HCT116 (cell line): ENCODE results near the gene CXCR2. TPM values are rescaled to one million over a fixed set of nuclear protein-coding genes. Genes with fewer than 3 reads are reported as not detected.

Source experiments
- ATAC-seq: fragments of 200-7000 bp; cut with Tn5 transposase; 2 replicates; pipeline ENCODE4 v1.9.1; 2020; ENCODE audit warnings: mild to moderate bottlenecking, moderate library complexity
- BruUV-seq: library from RNA; stranded (reverse); fragments of 400-500 nt; replicated peaks from 2 replicates; lab custom pipeline; 2021; lab: Mats Ljungman, UMichigan
- CTCF ChIA-PET: fragments of 300-600 bp; sonication (Branson Sonifier 250); formaldehyde crosslinking; loops from one replicate; lab custom pipeline; 2021; ENCODE audit warnings: antibody characterized with exemption; lab: Charles Lee
- POLR2A ChIA-PET: fragments of 300-600, 350-600 bp; sonication (Branson Sonifier 250); formaldehyde crosslinking; loops from one replicate; lab custom pipeline; 2021; ENCODE audit warnings: antibody characterized with exemption; lab: Charles Lee
- RAD21 ChIA-PET, 2 experiments: fragments of 300-600 bp; sonication (Branson Sonifier 250); formaldehyde crosslinking; loops; one replicate each; lab custom pipeline; 2023; ENCODE audit warnings: low total read pairs in 2 of 2; ENCODE audit not compliant: uncharacterized antibody in 2 of 2, unreplicated experiment in 2 of 2, low non-redundant PET in 1 of 2; lab: Charles Lee
- DNase-seq: peaks from one replicate; pipeline ENCODE4 v3.0.0-alpha.2; 2010; ENCODE audit warnings: low read depth, low spot score
- H2AFZ ChIP-seq: fragments of 200-600 bp; shearing (Covaris generic), sonication (generic); 2 replicates; pipeline ENCODE4 v1.6.1; 2017; ENCODE audit warnings: low read depth, mixed run types, mixed read lengths, antibody characterized with exemption, low read length; ENCODE audit not compliant: poor library complexity, severe bottlenecking
- H3K27ac ChIP-seq: 2 replicates; pipeline ENCODE4 v1.5.1; 2012; ENCODE audit warnings: low read depth, low read length
- H3K27me3 ChIP-seq: fragments of 200-600 bp; sonication (generic); 2 replicates; pipeline ENCODE4 v1.6.1; 2016; ENCODE audit warnings: mixed run types, low read length, mixed read lengths; ENCODE audit not compliant: insufficient read depth
- H3K36me3 ChIP-seq, 2 experiments: fragments of 200-500 bp in 1 of 2; fragments of 200-600 bp in 1 of 2; sonication (Bioruptor generic) in 1 of 2; sonication (generic) in 1 of 2; 2 replicates each; pipeline versions ENCODE4 v1.5.1 to v1.6.1; 2014 to 2016; ENCODE audit warnings: low read length in 2 of 2, inconsistent platforms in 1 of 2, mixed read lengths in 1 of 2, mixed run types in 1 of 2; ENCODE audit not compliant: insufficient read depth in 2 of 2, control insufficient read depth in 1 of 2
- H3K4me1 ChIP-seq, 2 experiments: fragments of 200-600 bp in 1 of 2; sonication (generic) in 1 of 2; 2 replicates each; pipeline versions ENCODE4 v1.5.1 to v1.6.1; 2012 to 2017; ENCODE audit warnings: low read length in 2 of 2, inconsistent platforms in 1 of 2, mild to moderate bottlenecking in 1 of 2, mixed read lengths in 1 of 2, mixed run types in 1 of 2, moderate library complexity in 1 of 2; ENCODE audit not compliant: insufficient read depth in 2 of 2, control insufficient read depth in 1 of 2
- H3K4me2 ChIP-seq: fragments of 200-600 bp; sonication (generic); 2 replicates; pipeline ENCODE4 v1.6.1; 2017; ENCODE audit warnings: mixed run types, low read length, mixed read lengths
- H3K4me3 ChIP-seq, 2 experiments: fragments of 200-600 bp in 1 of 2; sonication (generic) in 1 of 2; replicated peaks in 1 of 2; 2 replicates each; pipeline ENCODE4 v1.5.1; 2011 to 2016; ENCODE audit warnings: low read length in 2 of 2, control low read depth in 1 of 2, low read depth in 1 of 2, mild to moderate bottlenecking in 1 of 2, mixed read lengths in 1 of 2, mixed run types in 1 of 2
- H3K79me2 ChIP-seq: fragments of 200-600 bp; sonication (generic); 2 replicates; pipeline ENCODE4 v1.6.1; 2017; ENCODE audit warnings: mild to moderate bottlenecking, mixed run types, low read length, moderate library complexity, mixed read lengths; ENCODE audit not compliant: insufficient read depth
- H3K9ac ChIP-seq: fragments of 200-600 bp; sonication (generic); 2 replicates; pipeline ENCODE4 v1.6.1; 2016; ENCODE audit warnings: low read length, mixed read lengths
- H3K9me2 ChIP-seq: fragments of 200-600 bp; sonication (generic), shearing (Covaris generic); 2 replicates; pipeline ENCODE4 v1.6.1; 2017; ENCODE audit warnings: mixed run types, mild to moderate bottlenecking, moderate library complexity; ENCODE audit not compliant: insufficient read depth
- H3K9me3 ChIP-seq, 2 experiments: fragments of 200-500 bp in 1 of 2; fragments of 200-600 bp in 1 of 2; sonication (Bioruptor generic) in 1 of 2; sonication (generic) in 1 of 2; 2 replicates each; pipeline ENCODE4 v1.6.1; 2014 to 2017; ENCODE audit warnings: low read length in 2 of 2, mixed read lengths in 2 of 2, inconsistent platforms in 1 of 2, low read depth in 1 of 2, mild to moderate bottlenecking in 1 of 2, mixed run types in 1 of 2, moderate library complexity in 1 of 2; ENCODE audit not compliant: control insufficient read depth in 1 of 2, insufficient read depth in 1 of 2
- H4K20me1 ChIP-seq: fragments of 200-600 bp; sonication (generic), shearing (Covaris generic); 2 replicates; pipeline ENCODE4 v1.6.1; 2017; ENCODE audit warnings: mixed run types, mild to moderate bottlenecking, moderate library complexity; ENCODE audit not compliant: insufficient read depth
- CBX3 ChIP-seq: IDR thresholded peaks from 2 replicates; pipeline ENCODE4 v1.6.1; 2012; ENCODE audit warnings: low read depth
- CEBPB ChIP-seq: IDR thresholded peaks from 2 replicates; pipeline ENCODE4 v1.6.1; 2012; ENCODE audit warnings: low read depth
- EGR1 ChIP-seq: IDR thresholded peaks from 2 replicates; pipeline ENCODE4 v1.6.1; 2012; ENCODE audit warnings: low read depth
- EZH2 ChIP-seq: fragments of 200-600 bp; sonication (generic); IDR thresholded peaks from 2 replicates; pipeline ENCODE4 v1.6.1; 2017; ENCODE audit warnings: antibody characterized with exemption, mixed run types
- FOSL1 ChIP-seq: IDR thresholded peaks from 2 replicates; pipeline ENCODE4 v1.6.1; 2012; ENCODE audit warnings: low read depth
- JUND ChIP-seq: IDR thresholded peaks from 2 replicates; pipeline ENCODE4 v1.6.1; 2012
- POLR2A ChIP-seq: IDR thresholded peaks from 2 replicates; pipeline ENCODE4 v1.7.0; 2011; ENCODE audit warnings: borderline replicate concordance; ENCODE audit not compliant: insufficient read depth, insufficient read length; ENCODE audit errors: extremely low read depth
- POLR2AphosphoS5 ChIP-seq: IDR thresholded peaks from 2 replicates; pipeline ENCODE4 v1.6.1; 2011; ENCODE audit warnings: mild to moderate bottlenecking, low read depth, low read length, moderate library complexity
- RAD21 ChIP-seq: IDR thresholded peaks from 2 replicates; pipeline ENCODE4 v1.6.1; 2012; ENCODE audit warnings: low read depth, mild to moderate bottlenecking
- SIN3A ChIP-seq: IDR thresholded peaks from 2 replicates; pipeline ENCODE4 v1.6.1; 2012; ENCODE audit warnings: low read depth
- SP1 ChIP-seq: IDR thresholded peaks from 2 replicates; pipeline ENCODE4 v1.6.1; 2012; ENCODE audit warnings: low read depth
- SRF ChIP-seq: IDR thresholded peaks from 2 replicates; pipeline ENCODE4 v1.6.1; 2012; ENCODE audit warnings: low read depth
- intact Hi-C: fragments of 100-400 bp; cut with micrococcal nuclease; formaldehyde crosslinking; loops from 2 replicates; pipeline ENCODE4 v1.10.0; 2022
- total RNA-seq: library from RNA; stranded (reverse); gene quantifications from one replicate; pipeline ENCODE4 v1.2.1, GENCODE V29; 2021; ENCODE audit not compliant: unreplicated experiment
- TF ChIP-seq, protein P1 (sequence below): IDR thresholded peaks from 2 replicates; pipeline ENCODE4 v1.6.1; 2012
- TF ChIP-seq, protein P2 (sequence below): IDR thresholded peaks from 2 replicates; pipeline ENCODE4 v1.6.1; 2011; ENCODE audit warnings: mild to moderate bottlenecking, low read length, moderate library complexity; ENCODE audit not compliant: insufficient replicate concordance; ENCODE audit errors: extremely low read depth
- TF ChIP-seq, protein P3 (sequence below): IDR thresholded peaks from 2 replicates; pipeline ENCODE4 v1.6.1; 2012
- TF ChIP-seq, protein P4 (sequence below): IDR thresholded peaks from 2 replicates; pipeline ENCODE4 v1.6.1; 2012; ENCODE audit warnings: low read depth

CXCR2 gene
- total RNA-seq, 1 experiment from 2014 or later, result 0.15 TPM

DNA sequence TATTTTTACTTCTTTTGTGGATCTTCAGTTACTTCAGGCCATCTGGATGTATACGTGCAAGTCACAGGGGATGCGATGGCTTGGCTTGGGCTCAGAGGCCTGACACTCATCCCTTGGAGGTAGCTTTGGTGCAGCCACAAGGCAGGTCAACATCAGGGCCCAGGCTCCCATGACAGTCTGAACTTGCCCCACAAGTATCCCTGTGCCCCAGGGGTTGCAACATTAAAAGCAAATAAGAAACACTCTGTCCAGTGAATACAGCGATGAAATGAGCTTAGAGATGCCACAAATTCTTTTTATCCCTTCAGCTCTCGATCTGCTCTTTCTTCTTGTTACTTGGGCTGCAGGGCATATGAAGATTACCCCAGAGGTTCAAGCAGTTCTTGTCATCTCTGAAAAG lies 54.0 kb downstream of the CXCR2 start:
- H3K9me3 ChIP-seq, result no peaks in the 10 kb centered on the region
- H3K4me2 ChIP-seq, result no peak overlapping the region
- no peaks in the 10 kb centered on the region for H3K27me3 ChIP-seq
- CTCF ChIA-PET, result no interaction called here
- no TSS peak for BruUV-seq
- DNase-seq, result no peak
- no peaks in the 10 kb centered on the region for H3K9me2 ChIP-seq
- no peaks in the 10 kb centered on the region for H4K20me1 ChIP-seq
- H2AFZ ChIP-seq, result no peak overlapping the region
- no peaks in the 10 kb centered on the region for H3K4me1 ChIP-seq
- no peak overlapping the region for H3K4me3 ChIP-seq
- intact Hi-C loops, result no loop called here
- no peak for ATAC-seq
- no peaks in the 10 kb centered on the region for H3K79me2 ChIP-seq
- H3K9ac ChIP-seq, result no peak overlapping the region
- no peak overlapping the region for H3K27ac ChIP-seq
- TF ChIP-seq POLR2AphosphoS5 (no peak), JUND (no peak), CBX3 (no peak), EGR1 (no peak), EZH2 (no peak)
- TF ChIP-seq, protein P1, sequence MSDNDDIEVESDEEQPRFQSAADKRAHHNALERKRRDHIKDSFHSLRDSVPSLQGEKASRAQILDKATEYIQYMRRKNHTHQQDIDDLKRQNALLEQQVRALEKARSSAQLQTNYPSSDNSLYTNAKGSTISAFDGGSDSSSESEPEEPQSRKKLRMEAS, result no peak
- TF ChIP-seq, protein P2, sequence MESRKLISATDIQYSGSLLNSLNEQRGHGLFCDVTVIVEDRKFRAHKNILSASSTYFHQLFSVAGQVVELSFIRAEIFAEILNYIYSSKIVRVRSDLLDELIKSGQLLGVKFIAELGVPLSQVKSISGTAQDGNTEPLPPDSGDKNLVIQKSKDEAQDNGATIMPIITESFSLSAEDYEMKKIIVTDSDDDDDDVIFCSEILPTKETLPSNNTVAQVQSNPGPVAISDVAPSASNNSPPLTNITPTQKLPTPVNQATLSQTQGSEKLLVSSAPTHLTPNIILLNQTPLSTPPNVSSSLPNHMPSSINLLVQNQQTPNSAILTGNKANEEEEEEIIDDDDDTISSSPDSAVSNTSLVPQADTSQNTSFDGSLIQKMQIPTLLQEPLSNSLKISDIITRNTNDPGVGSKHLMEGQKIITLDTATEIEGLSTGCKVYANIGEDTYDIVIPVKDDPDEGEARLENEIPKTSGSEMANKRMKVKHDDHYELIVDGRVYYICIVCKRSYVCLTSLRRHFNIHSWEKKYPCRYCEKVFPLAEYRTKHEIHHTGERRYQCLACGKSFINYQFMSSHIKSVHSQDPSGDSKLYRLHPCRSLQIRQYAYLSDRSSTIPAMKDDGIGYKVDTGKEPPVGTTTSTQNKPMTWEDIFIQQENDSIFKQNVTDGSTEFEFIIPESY, result no peak
- POLR2A ChIA-PET, result no interaction called here
- no peaks in the 10 kb centered on the region for H3K36me3 ChIP-seq
- RAD21 ChIA-PET, result no interaction called here

DNA sequence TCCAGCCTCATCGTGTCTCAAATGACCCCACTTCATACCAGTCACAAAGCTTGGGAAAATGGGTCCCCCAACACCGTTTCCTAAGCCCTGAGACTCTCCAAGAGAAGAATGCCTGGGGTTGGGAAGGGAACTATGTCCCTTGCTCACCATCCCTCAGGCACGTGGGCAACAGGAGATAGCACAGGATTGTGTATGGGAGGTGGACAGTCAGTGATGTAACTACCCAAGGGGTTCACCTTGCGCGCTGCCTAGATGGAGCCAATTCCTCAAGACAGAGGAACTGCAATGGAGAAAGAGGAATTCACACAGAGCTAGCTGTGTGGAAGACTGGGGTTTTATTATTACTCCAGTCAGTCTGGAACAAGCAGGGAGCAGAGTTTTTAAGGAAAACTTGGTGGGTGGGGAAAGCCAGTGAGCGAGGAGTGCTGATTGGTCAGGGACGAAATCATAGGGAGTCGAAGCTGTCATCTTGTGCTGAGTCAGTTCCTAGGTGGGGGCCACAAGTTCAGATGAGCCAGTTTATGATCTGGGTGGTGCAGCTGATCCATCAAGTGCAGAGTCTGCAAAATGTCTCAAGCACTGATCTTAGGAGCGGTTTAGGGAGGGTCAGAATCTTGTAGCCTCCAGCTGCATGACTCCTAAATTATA lies 54.8 kb downstream of the CXCR2 start:
- Histone ChIP-seq H3K4me1 (no peaks in the 10 kb centered on the region), H3K27me3 (no peaks in the 10 kb centered on the region), H4K20me1 (no peaks in the 10 kb centered on the region), H3K4me2 (no peak overlapping the region), H3K79me2 (no peaks in the 10 kb centered on the region), H3K9me2 (no peaks in the 10 kb centered on the region), H3K9me3 (no peaks in the 10 kb centered on the region), H3K9ac (no peak overlapping the region), H3K36me3 (no peaks in the 10 kb centered on the region), H3K27ac (no peak overlapping the region), H2AFZ (no peak overlapping the region), H3K4me3 (no peak overlapping the region)
- ChIA-PET POLR2A (no interaction called here), RAD21 (no interaction called here), CTCF (no interaction called here)
- no peak for ATAC-seq
- DNase-seq, result no peak
- BruUV-seq, result no TSS peak
- intact Hi-C loops, result no loop called here
- TF ChIP-seq, protein P3, sequence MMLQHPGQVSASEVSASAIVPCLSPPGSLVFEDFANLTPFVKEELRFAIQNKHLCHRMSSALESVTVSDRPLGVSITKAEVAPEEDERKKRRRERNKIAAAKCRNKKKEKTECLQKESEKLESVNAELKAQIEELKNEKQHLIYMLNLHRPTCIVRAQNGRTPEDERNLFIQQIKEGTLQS, result no peak
- TF ChIP-seq SP1 (no peak), CEBPB (no peak), CBX3 (no peak), POLR2A (no peak), RAD21 (no peak), JUND (no peak), SRF (no peak), SIN3A (no peak), EZH2 (no peak), FOSL1 (no peak), POLR2AphosphoS5 (no peak)
- TF ChIP-seq, protein P4, sequence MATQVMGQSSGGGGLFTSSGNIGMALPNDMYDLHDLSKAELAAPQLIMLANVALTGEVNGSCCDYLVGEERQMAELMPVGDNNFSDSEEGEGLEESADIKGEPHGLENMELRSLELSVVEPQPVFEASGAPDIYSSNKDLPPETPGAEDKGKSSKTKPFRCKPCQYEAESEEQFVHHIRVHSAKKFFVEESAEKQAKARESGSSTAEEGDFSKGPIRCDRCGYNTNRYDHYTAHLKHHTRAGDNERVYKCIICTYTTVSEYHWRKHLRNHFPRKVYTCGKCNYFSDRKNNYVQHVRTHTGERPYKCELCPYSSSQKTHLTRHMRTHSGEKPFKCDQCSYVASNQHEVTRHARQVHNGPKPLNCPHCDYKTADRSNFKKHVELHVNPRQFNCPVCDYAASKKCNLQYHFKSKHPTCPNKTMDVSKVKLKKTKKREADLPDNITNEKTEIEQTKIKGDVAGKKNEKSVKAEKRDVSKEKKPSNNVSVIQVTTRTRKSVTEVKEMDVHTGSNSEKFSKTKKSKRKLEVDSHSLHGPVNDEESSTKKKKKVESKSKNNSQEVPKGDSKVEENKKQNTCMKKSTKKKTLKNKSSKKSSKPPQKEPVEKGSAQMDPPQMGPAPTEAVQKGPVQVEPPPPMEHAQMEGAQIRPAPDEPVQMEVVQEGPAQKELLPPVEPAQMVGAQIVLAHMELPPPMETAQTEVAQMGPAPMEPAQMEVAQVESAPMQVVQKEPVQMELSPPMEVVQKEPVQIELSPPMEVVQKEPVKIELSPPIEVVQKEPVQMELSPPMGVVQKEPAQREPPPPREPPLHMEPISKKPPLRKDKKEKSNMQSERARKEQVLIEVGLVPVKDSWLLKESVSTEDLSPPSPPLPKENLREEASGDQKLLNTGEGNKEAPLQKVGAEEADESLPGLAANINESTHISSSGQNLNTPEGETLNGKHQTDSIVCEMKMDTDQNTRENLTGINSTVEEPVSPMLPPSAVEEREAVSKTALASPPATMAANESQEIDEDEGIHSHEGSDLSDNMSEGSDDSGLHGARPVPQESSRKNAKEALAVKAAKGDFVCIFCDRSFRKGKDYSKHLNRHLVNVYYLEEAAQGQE, result no peak
